ENCODE results near the gene PLGRKT. TPM values are rescaled to one million over a fixed set of nuclear protein-coding genes. Genes with fewer than 3 reads are reported as not detected.
A peak's percentile ranks its signal among the peaks of the same experiment; 100 is the strongest.
"Not testable (repeated sequence)": the region's sequence is repeated elsewhere in the genome, so short reads cannot be mapped to it uniquely, and the experiment has no call there.

PLGRKT gene
- total RNA-seq, 2 donors from 2014 or later, result 21.0 to 31.1 TPM

- H3K9me3 Mint-ChIP-seq, result peaks cover 22% of the 10 kb centered on the region
- no peak for DNase-seq
Observed at GRCh38 chr9:5402217-5402616, 35.5 kb downstream of the PLGRKT start.

GRCh38 chr9:5397547-5397946, 40.2 kb downstream of the PLGRKT start:
- H3K36me3 Mint-ChIP-seq (ENCODE audit: low read depth); H3K27me3 Mint-ChIP-seq (ENCODE audit: insufficient read depth); H3K9ac ChIP-seq (ENCODE audit: extremely low read depth, low read length, poor library complexity, severe bottlenecking); H3K27me3 ChIP-seq (ENCODE audit: control insufficient read depth, insufficient read depth, low read length, poor library complexity, severe bottlenecking); H3K27ac ChIP-seq (ENCODE audit: low read depth, low read length); H3K4me1 ChIP-seq (ENCODE audit: control insufficient read depth, insufficient read depth, low read length); H3K4me3 Mint-ChIP-seq; DNase-seq; H3K9me3 Mint-ChIP-seq; H3K27ac Mint-ChIP-seq; H3K4me3 ChIP-seq (ENCODE audit: low read length); H3K9me3 ChIP-seq (ENCODE audit: control insufficient read depth, low read length); H3K4me1 Mint-ChIP-seq; H3K36me3 ChIP-seq (ENCODE audit: control insufficient read depth, insufficient read depth, low read length): not testable (repeated sequence)
- 89% methylated on average over 3 of the region's 3 CpGs; no CpG with 5 or more reads in 1 of the 2 experiments for WGBS, 2 experiments (ENCODE audit: insufficient coverage in 1 of 2, insufficient read length in 1 of 2)

More at GRCh38 chr9:5402217-5402616, 35.5 kb downstream of the PLGRKT start:
- Histone ChIP-seq H3K9me3 (ENCODE audit: control insufficient read depth, low read length) (no peaks in the 10 kb centered on the region), H3K36me3 (ENCODE audit: control insufficient read depth, insufficient read depth, low read length) (no peaks in the 10 kb centered on the region), H3K27me3 (ENCODE audit: control insufficient read depth, insufficient read depth, low read length, poor library complexity, severe bottlenecking) (no peaks in the 10 kb centered on the region), H3K4me3 (ENCODE audit: low read length) (no peak overlapping the region), H3K4me1 (ENCODE audit: control insufficient read depth, insufficient read depth, low read length) (no peaks in the 10 kb centered on the region), H3K27ac (ENCODE audit: low read depth, low read length) (no peak overlapping the region), H3K9ac (ENCODE audit: extremely low read depth, low read length, poor library complexity, severe bottlenecking) (no peak overlapping the region)
- H3K36me3 Mint-ChIP-seq (ENCODE audit: low read depth), result peaks cover 12% of the 10 kb centered on the region
- H3K4me1 Mint-ChIP-seq, result no peaks in the 10 kb centered on the region
- peak; percentile 17 for TF ChIP-seq CTCF (conservative IDR thresholded peaks at IDR 0.05)
- no peak overlapping the region for H3K27ac Mint-ChIP-seq
- H3K27me3 Mint-ChIP-seq (ENCODE audit: insufficient read depth), result no peaks in the 10 kb centered on the region
- H3K4me3 Mint-ChIP-seq, result no peak overlapping the region

- Histone ChIP-seq H3K4me3 (ENCODE audit: low read length) (no peak overlapping the region), H3K9ac (ENCODE audit: extremely low read depth, low read length, poor library complexity, severe bottlenecking) (no peak overlapping the region), H3K9me3 (ENCODE audit: control insufficient read depth, low read length) (no peaks in the 10 kb centered on the region), H3K27ac (ENCODE audit: low read depth, low read length) (no peak overlapping the region), H3K36me3 (ENCODE audit: control insufficient read depth, insufficient read depth, low read length) (no peaks in the 10 kb centered on the region), H3K4me1 (ENCODE audit: control insufficient read depth, insufficient read depth, low read length) (no peaks in the 10 kb centered on the region), H3K27me3 (ENCODE audit: control insufficient read depth, insufficient read depth, low read length, poor library complexity, severe bottlenecking) (no peaks in the 10 kb centered on the region)
- Mint-ChIP-seq H3K9me3 (no peaks in the 10 kb centered on the region), H3K27ac (no peak overlapping the region), H3K36me3 (ENCODE audit: low read depth) (no peaks in the 10 kb centered on the region), H3K4me1 (no peaks in the 10 kb centered on the region), H3K4me3 (no peak overlapping the region), H3K27me3 (ENCODE audit: insufficient read depth) (no peaks in the 10 kb centered on the region)
- no peak for TF ChIP-seq CTCF (conservative IDR thresholded peaks at IDR 0.05)
- no peak for DNase-seq
Observed at GRCh38 chr9:5395428-5395827, 42.3 kb downstream of the PLGRKT start.

- DNase-seq; H3K4me1 ChIP-seq (ENCODE audit: control insufficient read depth, insufficient read depth, low read length); H3K27me3 ChIP-seq (ENCODE audit: control insufficient read depth, insufficient read depth, low read length, poor library complexity, severe bottlenecking); H3K27me3 Mint-ChIP-seq (ENCODE audit: insufficient read depth); H3K4me3 Mint-ChIP-seq; H3K4me1 Mint-ChIP-seq; H3K36me3 Mint-ChIP-seq (ENCODE audit: low read depth); H3K9me3 Mint-ChIP-seq; H3K27ac Mint-ChIP-seq; H3K9me3 ChIP-seq (ENCODE audit: control insufficient read depth, low read length); H3K36me3 ChIP-seq (ENCODE audit: control insufficient read depth, insufficient read depth, low read length); H3K4me3 ChIP-seq (ENCODE audit: low read length); H3K27ac ChIP-seq (ENCODE audit: low read depth, low read length); H3K9ac ChIP-seq (ENCODE audit: extremely low read depth, low read length, poor library complexity, severe bottlenecking): not testable (repeated sequence)
- WGBS, 2 experiments (ENCODE audit: insufficient coverage in 1 of 2, insufficient read length in 1 of 2), result 93 to 100% methylated on average over 1 to 2 of the region's 2 CpGs
Observed at GRCh38 chr9:5393976-5394375, 43.7 kb downstream of the PLGRKT start.

Data from endodermal cell (in vitro differentiated cells).